ENCODE results near the gene PHC2.

- no peak for TF ChIP-seq EP300 (IDR thresholded peaks at IDR 0.05; ENCODE audit: low read depth)
- no peak for TF ChIP-seq CTCF (IDR thresholded peaks at IDR 0.05)
- no peak for TF ChIP-seq POLR2AphosphoS5 (IDR thresholded peaks at IDR 0.05)
These were observed 5.0 kb downstream of the PHC2 start for GRCh38 chr1:33425900-33426299.
